ENCODE measurements around the gene MATR3.

The MATR3 gene

DNA sequence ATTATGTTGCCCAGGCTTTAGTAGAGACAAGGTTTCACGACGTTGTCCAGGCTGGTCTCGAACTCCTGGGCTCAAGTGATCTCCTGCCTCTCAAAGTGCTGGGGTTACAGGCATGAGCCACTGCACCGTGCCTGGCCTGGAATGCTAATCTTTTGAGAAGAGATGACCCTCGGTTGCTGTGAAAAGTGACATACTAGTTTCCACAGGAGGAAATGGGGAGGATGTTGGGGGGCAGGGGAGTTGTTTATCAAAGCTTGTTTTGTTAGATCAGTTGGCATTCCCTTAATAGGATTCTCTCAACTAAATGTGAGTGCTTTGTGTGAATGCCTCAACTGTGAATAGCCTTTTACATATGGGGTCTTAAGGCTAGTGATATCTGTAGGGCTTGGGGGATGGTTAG lies 16.4 kb upstream of the MATR3 start:
- no peak for TF ChIP-seq CTCF (IDR thresholded peaks at IDR 0.05; ENCODE audit: control insufficient read depth, insufficient read depth, low read depth, low read length, missing control alignments)
- H3K4me3 ChIP-seq (ENCODE audit: control insufficient read depth, low read depth, low read length), result no peak overlapping the region
- no peak for DNase-seq (ENCODE audit: low read depth)

DNA sequence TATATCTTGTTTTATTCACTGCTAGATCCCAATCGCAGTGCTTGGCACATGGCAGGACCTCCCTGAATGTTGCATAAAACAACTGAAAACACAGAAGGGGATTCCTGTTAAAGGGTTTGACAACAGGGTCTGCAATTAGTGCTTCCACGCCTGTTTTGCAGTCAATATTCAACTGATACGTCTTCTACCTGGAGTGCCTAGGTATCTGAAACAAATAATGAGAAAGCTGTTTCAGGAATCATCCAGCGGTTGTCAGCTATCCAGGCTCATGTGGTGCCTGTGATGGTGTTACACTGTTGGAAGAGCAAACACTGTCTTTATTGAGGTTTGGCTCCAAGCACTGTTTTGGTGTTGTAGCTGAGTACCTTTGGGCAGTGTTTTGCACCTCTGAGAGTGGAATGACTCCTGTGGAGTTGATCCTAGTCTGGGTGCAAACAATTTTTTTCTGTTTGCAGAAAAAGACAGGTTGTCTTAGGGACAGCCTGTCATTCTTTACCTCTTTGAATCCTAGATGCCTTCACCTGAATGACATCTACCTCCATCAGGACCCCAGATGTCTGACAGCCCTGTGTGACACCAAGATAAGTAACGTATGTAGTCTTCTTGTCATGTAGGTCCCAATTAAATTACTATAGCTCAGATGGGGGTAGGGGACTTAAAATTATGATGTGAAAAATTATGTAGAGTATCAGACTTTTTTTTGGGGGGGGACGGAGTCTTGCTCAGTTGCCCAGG lies 14.8 kb upstream of the MATR3 start:
- DNase-seq (ENCODE audit: low read depth), result no peak
- no peak overlapping the region for H3K4me3 ChIP-seq (ENCODE audit: control insufficient read depth, low read depth, low read length)
- no peak for TF ChIP-seq CTCF (IDR thresholded peaks at IDR 0.05; ENCODE audit: control insufficient read depth, insufficient read depth, low read depth, low read length, missing control alignments)

- DNase-seq (ENCODE audit: low read depth), result no peak
- TF ChIP-seq CTCF (IDR thresholded peaks at IDR 0.05; ENCODE audit: control insufficient read depth, insufficient read depth, low read depth, low read length, missing control alignments), result no peak
- no peak overlapping the region for H3K4me3 ChIP-seq (ENCODE audit: control insufficient read depth, low read depth, low read length)
Measured at GRCh38 chr5:139282197-139282557, 11.4 kb upstream of the MATR3 start.

GRCh38 chr5:139283252-139284166 lies 10.0 kb upstream of the MATR3 start:
- DNase-seq (ENCODE audit: low read depth), result no peak
- no peak for TF ChIP-seq CTCF (IDR thresholded peaks at IDR 0.05; ENCODE audit: control insufficient read depth, insufficient read depth, low read depth, low read length, missing control alignments)
- no peak overlapping the region for H3K4me3 ChIP-seq (ENCODE audit: control insufficient read depth, low read depth, low read length)

DNA sequence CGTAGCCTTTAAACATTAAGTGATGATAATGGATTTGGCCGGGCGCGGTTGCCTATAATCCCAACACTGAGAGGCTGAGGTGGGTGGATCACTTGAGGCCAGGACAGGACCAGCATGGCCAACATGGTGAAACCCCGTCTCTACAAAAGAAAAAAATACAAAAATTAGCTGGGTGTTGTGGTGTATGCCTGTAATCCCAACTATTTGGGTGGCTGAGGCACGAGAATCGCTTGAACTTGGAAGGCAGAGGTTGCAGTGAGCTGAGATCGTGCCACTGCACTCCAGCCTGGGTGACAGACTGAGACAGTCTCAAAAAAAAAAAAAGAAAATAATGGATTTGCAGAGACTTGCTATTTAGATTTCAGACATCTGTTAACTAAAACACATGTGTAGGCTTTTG lies 9.2 kb upstream of the MATR3 start:
- DNase-seq (ENCODE audit: low read depth), result no peak
- H3K4me3 ChIP-seq (ENCODE audit: control insufficient read depth, low read depth, low read length), result no peak overlapping the region
- no peak for TF ChIP-seq CTCF (IDR thresholded peaks at IDR 0.05; ENCODE audit: control insufficient read depth, insufficient read depth, low read depth, low read length, missing control alignments)

DNA sequence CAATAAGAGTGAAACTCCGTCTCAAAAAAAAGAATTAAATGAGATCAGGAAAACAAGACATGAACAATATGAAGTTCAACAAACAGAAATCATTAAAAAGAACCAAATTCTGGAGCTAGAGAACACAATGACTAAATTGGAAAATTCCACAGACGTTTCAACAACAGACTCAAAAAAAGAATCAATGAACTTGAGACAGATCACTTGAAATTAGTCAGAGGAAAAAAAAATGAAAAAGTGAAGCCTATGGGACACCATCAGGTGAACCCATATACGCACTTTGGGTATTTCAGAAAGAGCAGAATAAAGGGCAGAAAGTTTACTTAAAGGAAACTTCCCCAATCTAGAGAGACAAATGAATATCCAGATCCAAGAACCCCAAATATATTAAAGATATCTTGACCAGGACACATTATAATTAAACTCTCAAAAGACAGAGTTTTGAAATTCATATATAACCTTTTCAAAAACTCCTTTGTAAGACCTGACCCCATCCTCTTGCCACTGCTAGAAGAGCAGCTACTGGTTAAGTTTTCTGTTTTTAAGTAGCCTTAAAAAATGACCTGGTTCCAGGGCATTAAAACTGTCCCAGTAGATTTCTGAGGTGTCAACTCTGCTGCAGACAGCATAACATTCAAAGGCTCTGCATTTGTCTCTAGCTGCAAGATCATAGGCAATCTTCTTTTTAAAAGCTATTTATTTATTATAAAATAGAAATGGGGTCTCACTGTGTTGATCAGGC lies 7.7 kb upstream of the MATR3 start:
- no peak for DNase-seq (ENCODE audit: low read depth)
- H3K4me3 ChIP-seq (ENCODE audit: control insufficient read depth, low read depth, low read length), result no peak overlapping the region
- no peak for TF ChIP-seq CTCF (IDR thresholded peaks at IDR 0.05; ENCODE audit: control insufficient read depth, insufficient read depth, low read depth, low read length, missing control alignments)

Measured in AG09309 (cell line).